Tibial nerve (tissue), 4 donors: ENCODE results near the gene SAMMSON. TPM values are rescaled to one million over a fixed set of nuclear protein-coding genes. Genes with fewer than 3 reads are reported as not detected.

Source experiments
- DNase-seq, 2 donors: peaks; one replicate each; pipeline ENCODE4 v3.0.0-alpha.2; 2019; ENCODE audit warnings: low spot score in 2 of 2
- H3K27ac ChIP-seq, 4 donors: fragments of 200-600 bp; sonication (generic) in 3 of 4; one replicate each; pipeline ENCODE4 v1.5.1; 2017 to 2019; ENCODE audit warnings: mild to moderate bottlenecking in 1 of 4
- H3K27me3 ChIP-seq, 2 donors: fragments of 200-600 bp; sonication (generic) in 1 of 2; one replicate each; pipeline versions ENCODE4 v1.5.1 to v1.6.0; 2017 to 2019
- H3K36me3 ChIP-seq, 3 donors: fragments of 200-600 bp; sonication (generic); one replicate each; pipeline ENCODE4 v1.5.1; 2018 to 2019
- H3K4me1 ChIP-seq, 4 donors: fragments of 200-600 bp; sonication (generic) in 3 of 4; one replicate each; pipeline ENCODE4 v1.5.1; 2017 to 2019
- H3K4me3 ChIP-seq, 4 donors: fragments of 200-600 bp; sonication (generic) in 3 of 4; one replicate each; pipeline ENCODE4 v1.5.1; 2017 to 2019; ENCODE audit warnings: mild to moderate bottlenecking in 1 of 4, moderate library complexity in 1 of 4
- H3K9me3 ChIP-seq, 4 donors: fragments of 200-600 bp; sonication (generic) in 3 of 4; one replicate each; pipeline ENCODE4 v1.5.1; 2017 to 2019
- CTCF ChIP-seq, 5 experiments: fragments of 200-600 bp in 3 of 5; fragments of 450-650 bp in 2 of 5; sonication (generic) in 3 of 5; IDR thresholded peaks; one replicate each; pipeline ENCODE4 v1.5.1; 2016 to 2019; ENCODE audit warnings: antibody characterized with exemption in 5 of 5, mild to moderate bottlenecking in 3 of 5, moderate library complexity in 2 of 5
- EP300 ChIP-seq, 2 donors: sonication (generic); formaldehyde crosslinking; IDR thresholded peaks; one replicate each; pipeline ENCODE4 v1.6.1; 2017; ENCODE audit warnings: antibody characterized with exemption in 2 of 2, mild to moderate bottlenecking in 1 of 2
- POLR2A ChIP-seq, 2 donors: fragments of 450-650 bp; IDR thresholded peaks; one replicate each; pipeline ENCODE4 v1.6.1; 2017; ENCODE audit warnings: antibody characterized with exemption in 2 of 2, mild to moderate bottlenecking in 2 of 2, moderate library complexity in 2 of 2
- WGBS, 2 donors: methylation state at CpG; one replicate each; pipeline ENCODE4 v1.1.5; 2018; 5-methylcytosine and 5-hydroxymethylcytosine counted together
- total RNA-seq, 4 donors: library from RNA; depleted of rRNA; stranded (reverse); fragments of >200 nt; gene quantifications; one replicate each; pipeline ENCODE4 v1.1.0, GENCODE V29; 2016

Gene SAMMSON
- total RNA-seq, 4 donors from 2014 or later = 2.1 to 3.1 (median 2.3) TPM

- 82 to 86% methylated on average over 3 of the region's 3 CpGs for WGBS, 2 donors
- Histone ChIP-seq H3K36me3 (no peaks in the 10 kb centered on the region), H3K27me3 (no peaks in the 10 kb centered on the region), H3K4me1 (no peaks in the 10 kb centered on the region), H3K27ac (no peak overlapping the region), H3K9me3 (no peaks in the 10 kb centered on the region), H3K4me3 (no peak overlapping the region)
- DNase-seq = no peak
- TF ChIP-seq POLR2A (IDR thresholded peaks at IDR 0.05) = no peak
- no peak for TF ChIP-seq CTCF (IDR thresholded peaks at IDR 0.05)
These were observed 109.0 kb downstream of the SAMMSON start for GRCh38 chr3:70108546-70108945.

GRCh38 chr3:70110066-70110465, 110.5 kb downstream of the SAMMSON start:
- WGBS, 2 donors = 45 to 53% methylated on average over 2 of the region's 2 CpGs
- no peak for DNase-seq
- Histone ChIP-seq H3K36me3 (no peaks in the 10 kb centered on the region), H3K27ac (no peak overlapping the region), H3K27me3 (no peaks in the 10 kb centered on the region), H3K4me1 (no peaks in the 10 kb centered on the region), H3K4me3 (no peak overlapping the region), H3K9me3 (no peaks in the 10 kb centered on the region)
- TF ChIP-seq POLR2A (IDR thresholded peaks at IDR 0.05) (no peak), CTCF (IDR thresholded peaks at IDR 0.05) (no peak), EP300 (IDR thresholded peaks at IDR 0.05) (no peak)

GRCh38 chr3:70111411-70111810, 111.9 kb downstream of the SAMMSON start:
- no peak for TF ChIP-seq POLR2A (IDR thresholded peaks at IDR 0.05)
- TF ChIP-seq EP300 (IDR thresholded peaks at IDR 0.05) = no peak
- no peak for TF ChIP-seq CTCF (IDR thresholded peaks at IDR 0.05)
- Histone ChIP-seq H3K36me3 (no peaks in the 10 kb centered on the region), H3K9me3 (no peaks in the 10 kb centered on the region), H3K4me3 (no peak overlapping the region), H3K27ac (no peak overlapping the region), H3K4me1 (no peaks in the 10 kb centered on the region), H3K27me3 (no peaks in the 10 kb centered on the region)
- no peak for DNase-seq
- 80 to 85% methylated on average over 1 of the region's 1 CpG for WGBS, 2 donors

- Histone ChIP-seq H3K36me3 (no peaks in the 10 kb centered on the region), H3K27me3 (no peaks in the 10 kb centered on the region), H3K4me3 (no peak overlapping the region), H3K9me3 (no peaks in the 10 kb centered on the region), H3K4me1 (no peaks in the 10 kb centered on the region), H3K27ac (no peak overlapping the region)
- TF ChIP-seq EP300 (IDR thresholded peaks at IDR 0.05) (no peak), CTCF (IDR thresholded peaks at IDR 0.05) (no peak), POLR2A (IDR thresholded peaks at IDR 0.05) (no peak)
- WGBS, 2 donors = 47 to 58% methylated on average over 3 of the region's 3 CpGs
- no peak for DNase-seq
These were observed 113.2 kb downstream of the SAMMSON start for GRCh38 chr3:70112751-70113150.

- H3K4me3 ChIP-seq = no peak overlapping the region
These were observed 114.9 kb downstream of the SAMMSON start for GRCh38 chr3:70114431-70114830.

More at GRCh38 chr3:70114431-70114830, 114.9 kb downstream of the SAMMSON start:
- DNase-seq = no peak
- no peak overlapping the region for H3K27ac ChIP-seq
- WGBS, 2 donors = 53 to 57% methylated on average over 1 of the region's 1 CpG
- no peak for TF ChIP-seq CTCF (IDR thresholded peaks at IDR 0.05)
- no peak for TF ChIP-seq POLR2A (IDR thresholded peaks at IDR 0.05)
- TF ChIP-seq EP300 (IDR thresholded peaks at IDR 0.05) = no peak
- H3K36me3 ChIP-seq = no peaks in the 10 kb centered on the region
- H3K27me3 ChIP-seq = no peaks in the 10 kb centered on the region
- no peaks in the 10 kb centered on the region for H3K9me3 ChIP-seq
- no peaks in the 10 kb centered on the region for H3K4me1 ChIP-seq
